ENCODE results near the gene ZNF362.

The ZNF362 gene

DNA sequence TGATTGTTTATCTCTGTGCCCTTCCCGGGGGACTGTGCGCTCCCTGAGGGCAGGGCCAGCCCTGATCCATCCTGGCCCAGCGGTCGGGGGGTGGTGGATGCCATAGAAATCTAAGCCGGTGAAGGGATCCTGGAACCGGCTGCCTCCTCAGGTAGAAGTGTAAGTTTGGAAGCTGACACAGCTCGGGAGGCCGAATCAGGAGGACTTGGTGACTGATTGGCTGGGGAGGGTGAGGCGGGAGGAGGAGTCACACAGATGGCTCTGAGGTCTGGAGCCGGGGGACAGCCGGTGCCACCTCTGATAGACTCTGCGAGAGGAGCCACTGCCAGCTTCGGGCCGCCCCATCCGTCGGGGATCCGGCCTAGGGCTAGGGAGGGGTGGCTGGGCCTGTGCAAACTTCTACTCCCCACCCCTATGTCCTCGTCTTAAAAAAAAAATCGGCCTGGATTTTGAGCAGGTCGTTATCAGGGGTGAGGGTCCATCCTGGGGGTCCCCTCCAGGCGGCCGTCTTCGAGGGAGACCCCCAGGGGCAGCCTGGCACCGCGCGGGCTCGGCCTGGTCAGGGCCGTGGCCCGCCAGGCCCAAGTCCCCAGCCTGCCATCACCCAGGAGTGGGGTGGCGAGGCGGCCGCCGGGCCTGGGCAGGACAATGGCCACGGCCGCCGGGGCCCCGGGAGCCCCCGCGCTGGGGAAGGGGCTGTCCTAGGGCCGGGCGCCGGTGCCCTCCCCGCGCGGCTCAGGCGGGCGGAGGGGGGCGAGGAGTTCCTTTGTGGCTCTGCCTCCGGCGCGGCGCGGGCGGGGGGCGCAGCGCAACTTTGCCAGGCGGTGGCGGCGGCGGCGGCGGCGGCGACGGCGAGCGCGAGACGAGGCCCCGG, 708 bp upstream of the ZNF362 start:
- H3K27me3 Mint-ChIP-seq: peaks cover 3% of the 10 kb centered on the region
- peak overlapping the region; percentile 40 for H3K27ac Mint-ChIP-seq
- H3K9me3 Mint-ChIP-seq: no peaks in the 10 kb centered on the region
- no peaks in the 10 kb centered on the region for H3K36me3 Mint-ChIP-seq (ENCODE audit: low read depth)
- H3K4me3 Mint-ChIP-seq: peak overlapping the region; percentile 58
- H3K4me1 Mint-ChIP-seq (ENCODE audit: low read depth): peaks cover 30% of the 10 kb centered on the region

DNA sequence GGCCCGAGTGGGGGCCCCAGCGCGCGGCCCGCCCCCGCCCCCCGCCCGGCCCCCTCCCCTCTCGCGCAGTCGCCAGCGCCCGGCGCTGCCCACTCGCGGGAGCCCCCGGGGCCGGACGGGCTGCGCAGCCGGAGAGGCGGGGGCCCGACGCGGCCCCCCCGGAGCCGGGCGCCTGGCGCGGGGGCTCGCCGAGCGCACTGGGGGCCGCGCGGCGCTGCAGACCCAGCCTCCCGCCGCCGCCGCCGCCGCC, 146 bp upstream of the ZNF362 start:
- no peak overlapping the region for H3K4me3 Mint-ChIP-seq
- no peaks in the 10 kb centered on the region for H3K9me3 Mint-ChIP-seq
- peaks cover 32% of the 10 kb centered on the region for H3K4me1 Mint-ChIP-seq (ENCODE audit: low read depth)
- no peaks in the 10 kb centered on the region for H3K36me3 Mint-ChIP-seq (ENCODE audit: low read depth)
- no peak overlapping the region for H3K27ac Mint-ChIP-seq
- no peaks in the 10 kb centered on the region for H3K27me3 Mint-ChIP-seq

DNA sequence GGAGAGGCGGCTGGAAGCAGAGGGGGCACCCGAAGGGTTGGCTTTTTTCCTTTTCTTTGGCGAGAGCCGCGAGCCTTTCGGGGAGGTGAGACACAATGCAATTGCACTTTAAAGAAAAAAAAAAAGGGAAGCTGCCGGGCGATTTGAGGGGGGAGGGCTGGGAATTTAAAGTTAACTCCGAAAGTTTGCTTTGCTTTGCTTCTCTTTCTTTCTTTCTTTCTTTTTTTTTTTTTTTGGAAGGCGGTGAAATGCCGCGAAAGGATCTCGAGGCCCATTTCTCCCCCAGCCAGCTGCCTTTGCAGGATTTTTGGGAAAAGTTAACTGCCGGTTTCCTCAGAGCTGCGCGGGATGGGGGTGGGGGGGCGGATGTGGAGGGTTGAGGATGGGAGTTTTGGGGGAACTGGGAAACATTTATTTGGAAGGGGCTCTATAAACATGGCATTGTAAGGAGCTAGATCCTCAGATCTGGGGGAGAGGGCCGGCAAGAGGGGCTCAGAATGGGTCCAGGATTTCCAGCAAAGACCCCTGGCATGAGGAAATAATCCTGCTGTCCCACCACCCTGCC, 997 bp downstream of the ZNF362 start:
- no peaks in the 10 kb centered on the region for H3K9me3 Mint-ChIP-seq
- H3K4me1 Mint-ChIP-seq (ENCODE audit: low read depth): peaks cover 32% of the 10 kb centered on the region
- no peaks in the 10 kb centered on the region for H3K27me3 Mint-ChIP-seq
- peak overlapping the region; percentile 96 for H3K27ac Mint-ChIP-seq
- H3K36me3 Mint-ChIP-seq (ENCODE audit: low read depth): no peaks in the 10 kb centered on the region
- peak overlapping the region; percentile 96 for H3K4me3 Mint-ChIP-seq

DNA sequence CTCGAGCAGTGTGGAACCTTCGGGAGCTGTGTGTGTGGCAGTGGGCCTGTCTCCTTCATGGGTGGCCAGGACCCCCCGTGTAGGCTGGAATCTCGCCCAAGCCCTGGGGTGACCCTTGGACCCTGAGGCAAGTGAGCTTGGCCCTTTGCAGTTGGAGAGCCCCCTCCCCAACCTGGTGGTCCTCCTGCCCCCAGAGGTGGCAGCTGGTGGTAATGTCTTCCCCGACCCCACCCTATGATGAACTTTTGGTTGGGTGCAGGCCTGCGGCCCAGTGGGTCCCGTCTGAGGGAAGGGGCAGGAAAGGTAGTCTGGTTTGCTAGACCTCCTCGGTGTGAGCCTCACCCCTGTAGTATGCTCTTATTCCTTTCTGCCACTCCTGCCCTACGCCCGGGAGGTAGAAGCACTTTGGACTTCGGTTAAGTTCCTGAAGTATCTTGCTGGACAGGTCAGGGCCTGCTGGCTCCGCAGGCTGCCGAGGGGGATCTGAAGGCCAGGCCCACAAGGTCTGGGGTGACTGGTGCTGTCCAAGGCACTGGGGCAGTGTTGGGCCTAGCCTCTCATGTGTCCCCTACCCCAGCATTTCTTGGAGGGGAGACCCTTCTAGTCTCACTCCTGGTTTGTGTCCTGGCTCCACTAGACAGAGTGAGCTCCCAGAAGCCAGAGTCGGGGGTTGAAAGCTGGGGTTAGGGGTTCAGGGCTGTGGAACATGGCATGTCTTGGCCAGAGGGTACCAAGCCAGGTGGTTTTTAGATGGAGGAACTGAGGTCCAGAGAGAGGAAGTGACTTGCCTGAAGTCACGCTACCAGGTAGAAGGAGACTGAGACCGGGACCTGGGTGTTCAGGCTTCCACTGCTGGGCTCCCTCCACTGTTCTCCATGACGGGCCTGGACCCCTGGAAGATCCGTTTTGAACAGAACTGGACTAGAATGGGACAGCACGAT, 1.8 kb downstream of the ZNF362 start:
- Mint-ChIP-seq H3K9me3 (no peaks in the 10 kb centered on the region), H3K27me3 (no peaks in the 10 kb centered on the region), H3K27ac (peak overlapping the region; percentile 96), H3K4me1 (ENCODE audit: low read depth) (peaks cover 32% of the 10 kb centered on the region), H3K4me3 (peak overlapping the region; percentile 96), H3K36me3 (ENCODE audit: low read depth) (no peaks in the 10 kb centered on the region)

DNA sequence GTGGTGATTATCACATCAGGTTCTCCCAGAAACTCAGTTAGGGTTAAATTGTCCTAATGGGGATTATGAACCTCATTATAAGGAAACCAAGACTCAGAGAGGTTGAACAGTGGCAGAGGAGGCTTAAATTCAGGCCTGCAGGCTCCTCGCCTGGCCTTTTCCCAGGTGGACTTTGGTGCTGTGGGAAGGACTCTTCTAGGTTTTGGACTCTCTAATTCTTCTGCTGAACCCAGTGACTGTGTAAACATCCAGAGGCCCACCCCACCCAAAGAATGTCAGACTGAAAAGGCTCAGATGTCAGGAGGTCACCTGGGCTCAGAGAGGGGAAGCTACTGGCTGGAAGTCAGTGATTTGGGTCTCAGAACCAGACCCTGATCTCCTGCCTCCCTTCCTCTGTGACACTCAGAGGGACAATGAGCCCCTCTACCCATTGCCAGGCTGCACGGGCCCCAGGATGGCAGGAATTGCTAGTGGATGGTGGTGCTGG, 2.5 kb downstream of the ZNF362 start:
- Mint-ChIP-seq H3K36me3 (ENCODE audit: low read depth) (no peaks in the 10 kb centered on the region), H3K9me3 (no peaks in the 10 kb centered on the region), H3K4me3 (no peak overlapping the region), H3K27ac (no peak overlapping the region), H3K27me3 (no peaks in the 10 kb centered on the region), H3K4me1 (ENCODE audit: low read depth) (peaks cover 32% of the 10 kb centered on the region)

DNA sequence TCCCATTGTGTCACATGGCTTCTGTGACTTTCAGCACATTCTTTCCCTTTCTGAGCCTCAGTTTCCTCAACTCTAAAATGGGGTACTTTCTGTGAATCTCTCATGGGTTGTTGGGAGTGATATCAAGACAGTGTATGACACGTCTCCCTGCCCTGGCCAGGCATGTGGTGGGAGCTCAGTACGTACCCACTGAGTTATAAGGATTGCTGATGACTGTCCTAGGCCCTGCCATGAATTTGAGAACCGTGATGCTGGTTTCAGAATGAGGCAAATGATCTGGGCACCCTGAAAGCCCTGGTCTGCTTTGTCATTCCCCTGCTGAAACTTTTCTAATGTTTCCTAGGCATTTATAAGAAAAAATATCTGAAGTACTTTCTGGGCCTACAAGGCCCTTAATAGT, 3.6 kb downstream of the ZNF362 start:
- H3K4me3 Mint-ChIP-seq: no peak overlapping the region
- H3K27me3 Mint-ChIP-seq: no peaks in the 10 kb centered on the region
- no peak overlapping the region for H3K27ac Mint-ChIP-seq
- H3K9me3 Mint-ChIP-seq: no peaks in the 10 kb centered on the region
- H3K36me3 Mint-ChIP-seq (ENCODE audit: low read depth): no peaks in the 10 kb centered on the region
- peaks cover 32% of the 10 kb centered on the region for H3K4me1 Mint-ChIP-seq (ENCODE audit: low read depth)

DNA sequence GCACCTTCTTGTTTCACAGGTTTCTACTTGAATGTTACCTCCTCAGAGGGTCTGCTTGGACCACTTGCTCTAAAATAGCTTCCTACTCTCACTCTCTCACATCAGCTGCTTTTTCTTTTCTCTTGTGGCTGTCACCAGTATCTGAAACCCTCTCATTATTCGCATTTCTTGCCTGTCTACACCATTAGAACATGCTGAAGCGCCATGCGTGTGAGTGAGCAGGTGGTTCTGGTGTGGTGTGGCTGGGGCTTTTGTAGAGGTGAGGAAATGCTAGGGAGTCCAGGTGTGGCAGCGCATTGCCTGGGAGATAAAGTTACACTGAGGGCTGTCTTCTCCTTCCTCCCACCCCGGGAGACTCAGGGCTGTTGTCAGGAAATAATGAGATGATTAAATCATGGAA, 4.1 kb downstream of the ZNF362 start:
- Mint-ChIP-seq H3K36me3 (ENCODE audit: low read depth) (no peaks in the 10 kb centered on the region), H3K4me1 (ENCODE audit: low read depth) (peaks cover 32% of the 10 kb centered on the region), H3K27me3 (no peaks in the 10 kb centered on the region), H3K9me3 (no peaks in the 10 kb centered on the region), H3K27ac (peak overlapping the region; percentile 12), H3K4me3 (no peak overlapping the region)

DNA sequence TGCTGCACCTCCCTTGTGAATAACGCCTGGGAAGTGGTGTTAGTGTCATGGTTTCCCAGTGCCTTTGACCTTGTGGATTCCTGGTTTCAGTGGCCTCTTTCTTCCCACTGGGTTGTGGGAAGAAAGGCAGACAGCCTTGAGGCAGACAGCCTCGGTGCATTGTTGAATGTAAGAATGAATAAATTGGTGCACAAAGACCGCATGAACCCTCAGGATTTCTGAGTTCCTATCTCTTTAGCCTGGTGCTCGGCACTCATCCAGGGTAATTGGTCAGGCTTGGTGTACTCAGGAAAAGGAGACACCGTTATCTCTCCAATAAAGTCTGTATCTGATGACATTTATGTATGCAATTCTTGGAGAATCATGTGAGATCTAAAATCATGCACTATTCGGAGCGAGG, 5.1 kb downstream of the ZNF362 start:
- no peak overlapping the region for H3K4me3 Mint-ChIP-seq
- no peaks in the 10 kb centered on the region for H3K27me3 Mint-ChIP-seq
- H3K36me3 Mint-ChIP-seq (ENCODE audit: low read depth): no peaks in the 10 kb centered on the region
- H3K9me3 Mint-ChIP-seq: no peaks in the 10 kb centered on the region
- no peak overlapping the region for H3K27ac Mint-ChIP-seq
- peaks cover 32% of the 10 kb centered on the region for H3K4me1 Mint-ChIP-seq (ENCODE audit: low read depth)

DNA sequence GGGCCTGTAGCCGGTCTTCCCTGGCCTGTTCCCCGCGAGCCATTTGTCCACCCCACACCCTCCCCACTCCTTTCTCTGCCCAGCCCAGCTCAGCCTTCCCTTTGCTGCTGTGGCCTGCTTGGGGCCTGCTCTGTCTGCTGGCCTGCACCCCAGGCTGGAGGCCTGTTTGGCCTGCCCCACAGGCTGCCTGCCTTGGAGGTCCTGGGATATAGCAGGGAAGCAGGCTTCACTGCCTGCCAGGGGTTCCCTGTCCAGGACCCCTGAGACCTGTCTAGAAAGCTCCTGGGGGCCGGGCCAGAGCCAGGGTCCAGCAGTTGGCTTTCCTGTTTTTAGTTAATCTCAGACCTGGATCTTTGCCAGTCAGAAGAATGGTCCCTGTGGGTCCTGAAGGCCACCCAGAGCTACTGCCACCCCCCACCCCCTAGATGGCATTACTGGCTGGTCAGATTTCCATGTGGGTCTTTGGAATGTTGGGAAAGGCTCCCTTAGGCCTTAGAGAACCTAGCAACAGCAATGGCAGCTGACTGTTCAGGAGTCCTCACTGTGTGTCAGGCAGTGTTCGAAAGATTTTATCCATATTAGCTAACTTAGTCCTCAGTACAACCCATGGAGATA, 7.7 kb downstream of the ZNF362 start:
- Mint-ChIP-seq H3K36me3 (ENCODE audit: low read depth) (no peaks in the 10 kb centered on the region), H3K9me3 (no peaks in the 10 kb centered on the region), H3K4me1 (ENCODE audit: low read depth) (peaks cover 20% of the 10 kb centered on the region), H3K4me3 (no peak overlapping the region), H3K27ac (no peak overlapping the region), H3K27me3 (no peaks in the 10 kb centered on the region)

DNA sequence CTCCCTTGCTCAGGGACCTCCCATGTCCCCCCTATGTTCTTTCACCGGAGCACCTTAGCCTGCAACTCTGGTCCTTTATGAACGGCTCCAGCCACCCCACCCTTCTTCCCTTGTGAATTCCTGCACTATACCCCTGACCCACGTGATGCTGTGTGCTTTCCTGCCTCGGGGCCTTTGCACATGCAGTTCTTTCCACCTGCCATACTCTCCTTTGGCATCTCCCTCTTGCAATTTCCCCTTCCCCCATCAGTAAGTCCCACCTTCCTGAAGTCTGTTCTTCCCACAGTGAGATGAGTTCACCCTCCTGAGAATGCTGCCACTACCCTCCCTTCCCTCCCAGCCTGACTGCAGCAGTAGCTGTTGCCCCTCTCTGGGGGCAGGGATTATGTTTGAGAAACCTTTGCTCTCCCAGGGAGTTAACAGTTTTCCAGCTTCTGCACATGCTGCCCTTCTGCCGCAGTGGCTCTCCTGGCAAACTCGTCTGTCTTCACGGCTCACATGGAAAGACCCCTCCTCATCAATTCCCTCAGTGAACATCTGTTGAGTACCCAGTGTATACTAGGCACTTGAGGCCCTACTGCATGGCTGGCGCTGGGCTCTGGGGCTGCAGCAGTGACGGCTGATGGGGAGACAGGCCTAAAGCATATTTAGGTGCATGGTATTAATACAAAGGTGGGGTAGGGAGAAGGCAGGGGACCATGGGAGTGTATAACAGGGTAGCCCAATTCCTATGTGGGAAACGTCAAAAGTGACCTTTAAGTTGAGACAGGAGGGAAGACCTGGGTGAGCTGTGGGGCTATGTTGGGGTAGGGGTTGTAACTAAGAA, 9.7 kb downstream of the ZNF362 start:
- H3K4me1 Mint-ChIP-seq (ENCODE audit: low read depth): peaks cover 4% of the 10 kb centered on the region
- H3K36me3 Mint-ChIP-seq (ENCODE audit: low read depth): no peaks in the 10 kb centered on the region

DNA sequence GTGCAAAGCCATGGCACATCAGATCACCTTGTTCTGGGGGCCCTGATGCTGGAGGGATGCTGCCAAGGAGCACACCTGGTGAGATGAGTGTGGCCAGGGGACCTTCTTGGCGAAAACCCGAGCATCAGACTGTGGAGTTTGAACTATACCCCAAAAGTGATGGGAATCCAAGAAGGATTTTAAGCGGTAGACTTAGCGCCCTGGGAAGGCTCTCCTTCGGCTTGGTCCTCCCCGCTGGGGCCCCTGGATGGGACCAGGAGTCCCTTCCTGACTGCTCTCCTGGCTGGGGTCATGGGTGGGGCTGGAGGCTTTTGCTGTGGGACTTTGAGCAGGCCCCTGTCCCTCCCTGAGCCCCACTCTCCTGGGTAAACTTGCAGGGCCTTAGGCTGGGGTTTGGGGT, 10.5 kb downstream of the ZNF362 start:
- Mint-ChIP-seq H3K27ac (no peak overlapping the region), H3K27me3 (no peaks in the 10 kb centered on the region), H3K9me3 (no peaks in the 10 kb centered on the region)

More for the DNA sequence above, 9.7 kb downstream of the ZNF362 start:
- Mint-ChIP-seq H3K27ac (no peak overlapping the region), H3K27me3 (no peaks in the 10 kb centered on the region), H3K9me3 (no peaks in the 10 kb centered on the region), H3K4me3 (no peak overlapping the region)

DNA sequence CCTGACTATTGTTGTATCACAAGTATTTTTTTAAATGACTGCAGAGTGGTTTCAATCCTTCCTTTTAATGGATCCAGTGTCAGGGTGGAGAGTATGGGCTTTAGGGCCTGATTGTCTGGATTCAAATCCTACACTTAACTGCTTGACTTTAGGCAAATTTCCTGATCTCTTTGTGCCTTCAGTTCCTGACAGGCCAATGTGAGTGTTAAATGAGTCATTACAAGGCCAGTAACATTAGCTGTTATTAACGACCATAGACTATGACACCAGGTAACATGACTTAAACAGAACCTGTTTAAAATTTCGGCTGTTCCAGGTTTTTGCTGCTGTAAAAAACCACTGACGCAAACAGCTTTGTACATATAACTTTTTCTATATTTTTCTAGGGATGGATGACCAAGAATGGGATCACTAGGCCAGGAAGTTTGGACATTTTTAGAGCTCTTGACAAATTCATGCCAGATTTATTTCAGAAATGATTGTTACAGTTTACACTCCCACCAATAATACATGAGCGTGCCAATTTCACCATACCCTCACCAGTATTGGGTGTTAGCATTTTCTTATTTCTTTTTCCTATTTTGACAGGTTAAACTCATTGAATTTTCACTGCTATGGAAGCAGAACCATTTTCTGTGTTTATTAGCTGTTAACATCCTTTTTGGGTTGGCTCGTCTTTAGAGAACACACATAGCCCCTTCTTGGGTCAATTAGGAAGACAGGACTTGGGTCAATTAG, 11.3 kb downstream of the ZNF362 start:
- H3K9me3 Mint-ChIP-seq: no peaks in the 10 kb centered on the region
- H3K4me1 Mint-ChIP-seq (ENCODE audit: low read depth): peaks cover 7% of the 10 kb centered on the region
- no peaks in the 10 kb centered on the region for H3K36me3 Mint-ChIP-seq (ENCODE audit: low read depth)
- H3K27me3 Mint-ChIP-seq: no peaks in the 10 kb centered on the region
- no peak overlapping the region for H3K4me3 Mint-ChIP-seq
- H3K27ac Mint-ChIP-seq: no peak overlapping the region

More for the DNA sequence above, 10.5 kb downstream of the ZNF362 start:
- Mint-ChIP-seq H3K36me3 (ENCODE audit: low read depth) (no peaks in the 10 kb centered on the region), H3K4me3 (no peak overlapping the region), H3K4me1 (ENCODE audit: low read depth) (peaks cover 4% of the 10 kb centered on the region)

DNA sequence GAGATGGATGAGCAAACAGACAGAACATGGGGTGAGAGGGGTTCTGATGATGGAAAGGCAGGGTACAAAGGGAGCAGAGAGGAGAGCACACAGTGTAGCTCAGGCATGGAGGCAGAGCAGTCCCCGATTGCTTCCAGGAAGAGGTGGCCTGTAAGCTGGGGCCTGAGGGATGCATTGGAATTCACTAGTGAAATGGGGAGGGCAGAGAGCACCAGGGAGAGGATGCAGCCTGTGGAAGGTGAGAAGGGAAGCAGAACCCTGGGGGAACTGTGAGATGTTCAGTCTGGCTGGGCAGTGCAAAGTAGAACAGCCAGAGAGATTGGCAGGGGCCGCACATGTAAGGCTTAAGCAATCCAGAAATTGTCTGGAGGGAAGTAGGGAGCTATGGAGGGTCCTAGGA, 12.2 kb downstream of the ZNF362 start:
- Mint-ChIP-seq H3K4me3 (no peak overlapping the region), H3K27ac (no peak overlapping the region), H3K27me3 (no peaks in the 10 kb centered on the region), H3K4me1 (ENCODE audit: low read depth) (peaks cover 15% of the 10 kb centered on the region), H3K36me3 (ENCODE audit: low read depth) (no peaks in the 10 kb centered on the region), H3K9me3 (no peaks in the 10 kb centered on the region)

All from stimulated activated naive CD8-positive, alpha-beta T cell treated with anti-CD3 and anti-CD28 coated beads, Interleukin-15, Interleukin-2, amounts not matched to agents 100 ng/mL and 50 ng/mL, for 24 hours (primary cell).